GM12878 (cell line): ENCODE data around the gene SPATA32. TPM values are rescaled to one million over a fixed set of nuclear protein-coding genes. Genes with fewer than 3 reads are reported as not detected.
A peak's percentile ranks its signal among the peaks of the same experiment; 100 is the strongest.

Experiments
- BACH1 ChIP-seq: fragments of 450-650 bp; IDR thresholded peaks from 2 replicates; pipeline ENCODE4 v1.6.1; 2017; ENCODE audit warnings: mild to moderate bottlenecking, borderline replicate concordance
- CEBPB ChIP-seq, 2 experiments: fragments of 150-350 bp in 1 of 2; IDR thresholded peaks; 2 replicates each; pipeline ENCODE4 v1.6.1; 2012 to 2014; ENCODE audit warnings: low read depth in 2 of 2, low read length in 2 of 2, borderline replicate concordance in 1 of 2, inconsistent platforms in 1 of 2
- CTCF ChIP-seq, 3 experiments: IDR thresholded peaks in 2 of 3; conservative IDR thresholded peaks in 1 of 3; 2 replicates each; pipeline ENCODE4 v1.5.1; 2011; ENCODE audit warnings: low read depth in 3 of 3, low read length in 3 of 3, mild to moderate bottlenecking in 3 of 3, control low read depth in 2 of 3, moderate library complexity in 2 of 3, inconsistent platforms in 1 of 3, mixed read lengths in 1 of 3; ENCODE audit not compliant: control insufficient read depth in 2 of 3, insufficient read depth in 1 of 3; ENCODE audit errors: extremely low read depth in 1 of 3
- EED ChIP-seq: sonication (generic); IDR thresholded peaks from 2 replicates; pipeline ENCODE4 v1.6.1; 2016; ENCODE audit warnings: antibody characterized with exemption, low read depth
- FOS ChIP-seq: IDR thresholded peaks from 3 replicates; pipeline ENCODE4 v1.6.1; 2011; ENCODE audit warnings: borderline replicate concordance; ENCODE audit not compliant: insufficient read length; ENCODE audit errors: extremely low read depth
- GABPA ChIP-seq: IDR thresholded peaks from 2 replicates; pipeline ENCODE4 v1.6.1; 2014; ENCODE audit warnings: antibody characterized with exemption, low read depth, mild to moderate bottlenecking, inconsistent platforms
- HDAC2 ChIP-seq: fragments of 200-600 bp; sonication (generic); IDR thresholded peaks from 2 replicates; pipeline ENCODE4 v1.6.1; 2017
- JUNB ChIP-seq: IDR thresholded peaks from 2 replicates; pipeline ENCODE4 v1.6.1; 2016; ENCODE audit warnings: antibody characterized with exemption, mild to moderate bottlenecking
- MYC ChIP-seq: IDR thresholded peaks from 2 replicates; pipeline ENCODE4 v1.6.1; 2011; ENCODE audit warnings: mild to moderate bottlenecking, low read length, moderate library complexity, inconsistent platforms; ENCODE audit not compliant: insufficient read depth, insufficient replicate concordance, insufficient read length, severe bottlenecking
- NR2C1 ChIP-seq: fragments of 450-650 bp; IDR thresholded peaks from 2 replicates; pipeline ENCODE4 v1.6.1; 2017; ENCODE audit warnings: antibody characterized with exemption, mild to moderate bottlenecking, moderate library complexity
- PAX5 ChIP-seq: IDR thresholded peaks from 2 replicates; pipeline ENCODE4 v1.6.1; 2011; ENCODE audit warnings: low read depth, low read length, borderline replicate concordance
- POLR2A ChIP-seq: IDR thresholded peaks from 2 replicates; pipeline ENCODE4 v1.6.1; 2011; ENCODE audit warnings: low read depth, mild to moderate bottlenecking, low read length
- POLR2AphosphoS2 ChIP-seq: IDR thresholded peaks from 2 replicates; pipeline ENCODE4 v1.6.1; 2011; ENCODE audit warnings: low read depth, mild to moderate bottlenecking, low read length, improper control_type of control experiment, moderate library complexity
- RELA ChIP-seq: fragments of 450-650 bp; IDR thresholded peaks from 2 replicates; pipeline ENCODE4 v1.8.0; 2014; ENCODE audit warnings: borderline replicate concordance; ENCODE audit not compliant: partially characterized antibody
- SMAD1 ChIP-seq: fragments of 450-650 bp; IDR thresholded peaks from 2 replicates; pipeline ENCODE4 v1.6.1; 2018; ENCODE audit warnings: mild to moderate bottlenecking, low read depth; ENCODE audit not compliant: partially characterized antibody
- SPI1 ChIP-seq: IDR thresholded peaks from 2 replicates; pipeline ENCODE4 v1.6.1; 2011; ENCODE audit warnings: low read depth, mild to moderate bottlenecking, low read length, moderate library complexity, borderline replicate concordance; ENCODE audit not compliant: insufficient read depth
- SREBF2 ChIP-seq: IDR thresholded peaks from 2 replicates; pipeline ENCODE4 v1.6.1; 2012; ENCODE audit warnings: mild to moderate bottlenecking, low read length
- USF1 ChIP-seq: IDR thresholded peaks from 2 replicates; pipeline ENCODE4 v1.6.1; 2011; ENCODE audit warnings: borderline replicate concordance, low read depth, mild to moderate bottlenecking, moderate library complexity, mixed read lengths, low read length; ENCODE audit not compliant: insufficient read depth; ENCODE audit errors: extremely low read length
- WRNIP1 ChIP-seq: IDR thresholded peaks from 2 replicates; pipeline ENCODE4 v1.6.1; 2011; ENCODE audit warnings: low read depth, low read length, improper control_type of control experiment, borderline replicate concordance
- polyA plus RNA-seq, 11 experiments: library from polyadenylated mRNA; depleted of rRNA in 4 of 11; unstranded in 6 of 11; stranded (reverse) in 5 of 11; fragments of >200 nt; fragmentation: Nextera tagmentation in 4 of 11; fragmentation: Illumina TruSeq in 1 of 11; extraction: Ambion mirVana in 4 of 11; extraction: Trizol in 1 of 11; gene quantifications; 1 replicate in 1 of 11; 2 replicates in 10 of 11; pipeline versions ENCODE4 v1.2.1 to v1.2.3, GENCODE V29; 2011 to 2016; ENCODE audit warnings: inconsistent platforms in 2 of 11, missing spikeins in 2 of 11, low read depth in 1 of 11
- total RNA-seq, 4 experiments: library from RNA; depleted of rRNA in 3 of 4; stranded (reverse); fragments of >200 nt in 3 of 4; fragmentation: Illumina TruSeq in 1 of 4; extraction: Trizol in 1 of 4; gene quantifications; 2 replicates each; pipeline versions ENCODE4 v1.2.1 to v1.2.3, GENCODE V29; 2013 to 2021

The SPATA32 gene
- total and polyA plus RNA-seq, 10 of the 15 experiments (the other 5 are each of a cell fraction or from before 2014, with no cell fraction given) = 0.03 to 0.35 (median 0.11) TPM; not detected in 3

GRCh38 chr17:45301674-45302073, 39.8 kb upstream of the SPATA32 start (continued):
- TF ChIP-seq PAX5 (0 out of 2 replicates have a peak, but pooled peaks have one; percentile 32), NR2C1 (no peak), EED (peak; percentile 34; the same call in 1 of the 2 replicates), JUNB (no peak), POLR2AphosphoS2 (no peak), GABPA (no peak), POLR2A (no peak), CEBPB (IDR thresholded peaks at IDR 0.05; ENCODE audit: borderline replicate concordance in 1 of 2, low read depth in 2 of 2, low read length in 2 of 2) (no peak), WRNIP1 (no peak), USF1 (no peak), MYC (no peak), BACH1 (0 out of 2 replicates have a peak, but pooled peaks have one; percentile 22), FOS (no peak), CTCF (IDR thresholded peaks at IDR 0.05 in 2 of 3, conservative IDR thresholded peaks at IDR 0.05 in 1 of 3; ENCODE audit: control insufficient read depth in 2 of 3, extremely low read depth in 1 of 3, insufficient read depth in 1 of 3, low read depth in 3 of 3, low read length in 3 of 3) (no peak), SPI1 (peak; percentile 68; the same call in 1 of the 2 replicates), RELA (no peak), SREBF2 (no peak), SMAD1 (no peak), HDAC2 (no peak)
- TF ChIP-seq, all 136 proteins: peak for 16
